ENCODE data around the gene TRAF3IP1.
"Not testable (repeated sequence)": the region's sequence is repeated elsewhere in the genome, so short reads cannot be mapped to it uniquely, and the experiment has no call there.

The TRAF3IP1 gene

GRCh38 chr2:238313289-238313990, 6.9 kb upstream of the TRAF3IP1 start:
- no peak for DNase-seq

GRCh38 chr2:238313991-238314350, 6.3 kb upstream of the TRAF3IP1 start:
- no peak for DNase-seq

GRCh38 chr2:238314576-238314975, 5.7 kb upstream of the TRAF3IP1 start:
- DNase-seq: no peak

GRCh38 chr2:238315031-238315595, 5.2 kb upstream of the TRAF3IP1 start:
- DNase-seq: no peak

- DNase-seq: no peak
Measured at GRCh38 chr2:238320648-238321281, 447 bp downstream of the TRAF3IP1 start.

GRCh38 chr2:238321467-238321866, 1.1 kb downstream of the TRAF3IP1 start:
- DNase-seq: no peak

GRCh38 chr2:238322001-238322411, 1.7 kb downstream of the TRAF3IP1 start:
- DNase-seq: no peak

- not testable (repeated sequence) for DNase-seq
Measured at GRCh38 chr2:238324248-238324647, 3.9 kb downstream of the TRAF3IP1 start.

- DNase-seq: no peak
Measured at GRCh38 chr2:238325694-238326093, 5.4 kb downstream of the TRAF3IP1 start.

GRCh38 chr2:238326801-238327365, 6.6 kb downstream of the TRAF3IP1 start:
- DNase-seq: no peak

GRCh38 chr2:238327751-238328150, 7.4 kb downstream of the TRAF3IP1 start:
- no peak for DNase-seq

GRCh38 chr2:238330391-238330790, 10.1 kb downstream of the TRAF3IP1 start:
- no peak for DNase-seq

- DNase-seq: no peak
Measured at GRCh38 chr2:238331916-238332315, 11.6 kb downstream of the TRAF3IP1 start.

- no peak for DNase-seq
Measured at GRCh38 chr2:238334885-238335284, 14.6 kb downstream of the TRAF3IP1 start.

- not testable (repeated sequence) for DNase-seq
Measured at GRCh38 chr2:238335591-238335990, 15.3 kb downstream of the TRAF3IP1 start.

- no peak for DNase-seq
Measured at GRCh38 chr2:238336151-238336550, 15.8 kb downstream of the TRAF3IP1 start.

GRCh38 chr2:238336793-238337444, 16.6 kb downstream of the TRAF3IP1 start:
- no peak for DNase-seq

- DNase-seq: no peak
Measured at GRCh38 chr2:238337846-238338245, 17.5 kb downstream of the TRAF3IP1 start.

GRCh38 chr2:238338710-238339394, 18.5 kb downstream of the TRAF3IP1 start:
- no peak for DNase-seq

GRCh38 chr2:238339395-238339780, 19.1 kb downstream of the TRAF3IP1 start:
- DNase-seq: no peak

GRCh38 chr2:238339814-238340213, 19.5 kb downstream of the TRAF3IP1 start:
- no peak for DNase-seq

GRCh38 chr2:238341536-238341935, 21.2 kb downstream of the TRAF3IP1 start:
- DNase-seq: no peak

GRCh38 chr2:238344035-238344434, 23.7 kb downstream of the TRAF3IP1 start:
- DNase-seq: no peak
